NCI-H1436 treated with DMSO at 0.1 percent for 48 hours (cell line): ENCODE measurements around the gene PDE4D.

Experiments
- DNase-seq: peaks from one replicate; lab custom pipeline; 2025; lab: John Stamatoyannopoulos, UW

The PDE4D gene

GRCh38 chr5:59655693-59656309, 237.7 kb downstream of the PDE4D start:
- DNase-seq: no peak

- no peak for DNase-seq
Measured at GRCh38 chr5:59654691-59655090, 238.8 kb downstream of the PDE4D start.

GRCh38 chr5:59652449-59652848, 241.1 kb downstream of the PDE4D start:
- DNase-seq: no peak

- no peak for DNase-seq
Measured at GRCh38 chr5:59648949-59649921, 244.3 kb downstream of the PDE4D start.

- no peak for DNase-seq
Measured at GRCh38 chr5:59648038-59648831, 245.3 kb downstream of the PDE4D start.

GRCh38 chr5:59645380-59645779, 248.1 kb downstream of the PDE4D start:
- DNase-seq: no peak

GRCh38 chr5:59640411-59640810, 253.1 kb downstream of the PDE4D start:
- DNase-seq: no peak

GRCh38 chr5:59637884-59638580, 255.5 kb downstream of the PDE4D start:
- DNase-seq: no peak

GRCh38 chr5:59629561-59629960, 264.0 kb downstream of the PDE4D start:
- no peak for DNase-seq

GRCh38 chr5:59628062-59628828, 265.3 kb downstream of the PDE4D start:
- DNase-seq: no peak

GRCh38 chr5:59624898-59625297, 268.6 kb downstream of the PDE4D start:
- no peak for DNase-seq

- no peak for DNase-seq
Measured at GRCh38 chr5:59622848-59623247, 270.7 kb downstream of the PDE4D start.

- no peak for DNase-seq
Measured at GRCh38 chr5:59621477-59621876, 272.0 kb downstream of the PDE4D start.

GRCh38 chr5:59620535-59621212, 272.9 kb downstream of the PDE4D start:
- DNase-seq: no peak

- no peak for DNase-seq
Measured at GRCh38 chr5:59618644-59619043, 274.9 kb downstream of the PDE4D start.

- no peak for DNase-seq
Measured at GRCh38 chr5:59617186-59617771, 276.2 kb downstream of the PDE4D start.

GRCh38 chr5:59616413-59616812, 277.1 kb downstream of the PDE4D start:
- no peak for DNase-seq

- no peak for DNase-seq
Measured at GRCh38 chr5:59615272-59615671, 278.3 kb downstream of the PDE4D start.

- DNase-seq: no peak
Measured at GRCh38 chr5:59609501-59610265, 283.8 kb downstream of the PDE4D start.
